ENCODE data around the gene PFDN4.

The PFDN4 gene

DNA sequence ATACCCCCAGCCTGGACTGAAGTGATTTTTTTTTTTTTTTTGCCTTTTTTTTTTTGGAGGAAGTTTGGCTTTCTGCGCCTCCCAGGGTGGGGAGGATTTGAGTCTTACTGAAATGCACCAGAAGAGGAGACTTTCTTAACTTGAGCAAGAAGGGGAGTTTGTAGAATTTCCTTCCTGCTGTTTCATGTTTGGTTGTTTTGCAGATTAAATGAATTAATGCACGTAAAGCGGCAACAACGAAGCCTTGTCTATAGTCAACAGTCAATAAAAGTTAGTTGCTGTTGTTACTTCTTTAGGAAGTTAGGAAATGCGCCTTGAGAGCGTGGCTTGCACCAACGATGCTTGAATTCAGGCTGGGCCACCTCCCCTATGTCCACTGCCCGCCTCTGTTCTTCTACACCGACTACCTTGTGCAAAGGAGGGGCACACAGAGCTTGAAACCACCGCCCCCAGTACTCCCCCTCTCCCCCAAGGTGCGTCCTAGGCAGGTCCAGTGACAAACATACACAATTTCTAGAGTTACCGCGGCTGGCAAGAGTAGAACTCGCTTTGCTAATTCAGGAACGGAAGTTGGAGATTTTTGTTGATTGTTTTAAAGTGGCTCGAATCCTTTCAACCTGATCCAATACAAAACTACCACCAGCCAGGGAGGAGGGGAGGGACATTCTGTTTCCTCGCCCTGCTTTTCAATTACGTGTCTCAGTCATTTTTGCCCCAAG, 33.3 kb upstream of the PFDN4 start:
- TF ChIP-seq, protein P1, sequence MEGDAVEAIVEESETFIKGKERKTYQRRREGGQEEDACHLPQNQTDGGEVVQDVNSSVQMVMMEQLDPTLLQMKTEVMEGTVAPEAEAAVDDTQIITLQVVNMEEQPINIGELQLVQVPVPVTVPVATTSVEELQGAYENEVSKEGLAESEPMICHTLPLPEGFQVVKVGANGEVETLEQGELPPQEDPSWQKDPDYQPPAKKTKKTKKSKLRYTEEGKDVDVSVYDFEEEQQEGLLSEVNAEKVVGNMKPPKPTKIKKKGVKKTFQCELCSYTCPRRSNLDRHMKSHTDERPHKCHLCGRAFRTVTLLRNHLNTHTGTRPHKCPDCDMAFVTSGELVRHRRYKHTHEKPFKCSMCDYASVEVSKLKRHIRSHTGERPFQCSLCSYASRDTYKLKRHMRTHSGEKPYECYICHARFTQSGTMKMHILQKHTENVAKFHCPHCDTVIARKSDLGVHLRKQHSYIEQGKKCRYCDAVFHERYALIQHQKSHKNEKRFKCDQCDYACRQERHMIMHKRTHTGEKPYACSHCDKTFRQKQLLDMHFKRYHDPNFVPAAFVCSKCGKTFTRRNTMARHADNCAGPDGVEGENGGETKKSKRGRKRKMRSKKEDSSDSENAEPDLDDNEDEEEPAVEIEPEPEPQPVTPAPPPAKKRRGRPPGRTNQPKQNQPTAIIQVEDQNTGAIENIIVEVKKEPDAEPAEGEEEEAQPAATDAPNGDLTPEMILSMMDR (IDR thresholded peaks at IDR 0.05; ENCODE audit: low read depth, low read length), result no peak
- H3K4me3 ChIP-seq (ENCODE audit: low read depth, low read length), result no peak overlapping the region

DNA sequence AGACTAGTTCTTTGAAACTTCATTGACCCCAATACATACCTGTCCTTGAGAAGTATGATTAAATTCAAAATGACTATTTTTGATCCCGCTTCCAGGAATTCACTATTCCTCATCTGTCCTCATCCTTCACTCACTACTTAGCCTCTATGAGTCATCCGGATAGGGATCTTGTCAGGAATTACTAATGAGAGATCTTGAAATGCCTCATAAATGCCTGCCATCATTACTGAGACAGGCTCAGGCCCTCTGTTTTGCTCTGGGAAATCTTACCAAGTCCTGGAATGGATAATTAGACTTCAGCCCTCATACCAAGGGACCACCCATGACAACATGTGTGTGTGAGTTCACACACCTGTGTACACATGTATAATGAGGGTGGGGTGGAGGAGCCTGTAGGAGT, 31.3 kb upstream of the PFDN4 start:
- TF ChIP-seq, protein P1 (IDR thresholded peaks at IDR 0.05; ENCODE audit: low read depth, low read length), result no peak
- H3K4me3 ChIP-seq (ENCODE audit: low read depth, low read length), result no peak overlapping the region

- TF ChIP-seq, protein P1 (IDR thresholded peaks at IDR 0.05; ENCODE audit: low read depth, low read length), result no peak
- no peak overlapping the region for H3K4me3 ChIP-seq (ENCODE audit: low read depth, low read length)
Measured at GRCh38 chr20:54177378-54177777, 30.5 kb upstream of the PFDN4 start.

DNA sequence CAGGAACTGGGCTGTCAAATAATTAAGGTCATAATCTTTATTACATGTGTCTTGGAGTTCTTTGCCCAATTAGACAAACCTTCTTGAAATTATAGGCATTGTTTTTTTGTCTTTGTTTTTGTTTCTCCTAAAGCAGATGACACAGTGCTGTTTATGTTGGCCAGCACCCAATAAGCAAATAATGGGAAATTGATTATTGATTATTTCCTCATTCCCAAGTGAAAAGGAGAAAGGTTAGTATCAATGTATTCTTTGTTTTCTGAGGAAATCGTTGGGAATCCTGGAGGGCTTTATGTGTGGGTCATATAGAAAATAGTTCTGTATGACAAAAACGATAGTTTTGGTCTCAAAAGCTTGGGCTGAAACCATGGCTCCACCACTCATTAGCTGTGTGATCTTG, 29.6 kb upstream of the PFDN4 start:
- TF ChIP-seq, protein P1 (IDR thresholded peaks at IDR 0.05; ENCODE audit: low read depth, low read length), result no peak
- no peak overlapping the region for H3K4me3 ChIP-seq (ENCODE audit: low read depth, low read length)

DNA sequence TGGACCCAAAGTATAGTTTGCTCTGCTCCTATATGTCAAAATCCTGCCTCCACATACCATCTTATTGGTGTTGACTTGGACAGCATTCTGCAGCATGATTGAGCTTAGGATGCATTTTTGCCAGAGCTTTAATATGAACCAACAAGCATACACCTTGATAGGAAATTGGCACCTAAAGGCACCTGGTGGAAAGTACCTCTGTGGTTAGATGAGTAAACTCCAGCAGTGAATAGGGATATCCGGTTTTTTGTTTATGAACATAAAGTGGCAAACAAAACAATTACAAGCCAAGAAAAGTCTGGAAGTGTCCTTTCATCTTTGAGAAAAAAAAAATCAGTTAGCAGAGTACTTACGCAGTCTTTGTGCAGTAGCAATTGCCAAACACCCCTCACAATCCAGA, 27.9 kb upstream of the PFDN4 start:
- no peak overlapping the region for H3K4me3 ChIP-seq (ENCODE audit: low read depth, low read length)

GRCh38 chr20:54180931-54181330, 27.0 kb upstream of the PFDN4 start:
- H3K4me3 ChIP-seq (ENCODE audit: low read depth, low read length), result no peak overlapping the region
- TF ChIP-seq, protein P1 (IDR thresholded peaks at IDR 0.05; ENCODE audit: low read depth, low read length), result no peak

More for the DNA sequence above, 27.9 kb upstream of the PFDN4 start:
- TF ChIP-seq, protein P1 (IDR thresholded peaks at IDR 0.05; ENCODE audit: low read depth, low read length), result no peak

- TF ChIP-seq, protein P1 (IDR thresholded peaks at IDR 0.05; ENCODE audit: low read depth, low read length), result no peak
Measured at GRCh38 chr20:54184071-54184470, 23.8 kb upstream of the PFDN4 start.

More at GRCh38 chr20:54184071-54184470, 23.8 kb upstream of the PFDN4 start:
- no peak overlapping the region for H3K4me3 ChIP-seq (ENCODE audit: low read depth, low read length)
